T-helper 2 cell treated with Interferon-gamma antibody and Interleukin-4, amounts not matched to agents 5 μg/mL and 100 μg/mL, for 36 hours (primary cell): ENCODE results near the gene PRR23E.

Experiments used
- DNase-seq: peaks from one replicate; pipeline ENCODE4 v3.0.0; 2021; ENCODE audit warnings: low spot score
- H3K27ac Mint-ChIP-seq: one replicate; pipeline ENCODE4 v1.8.0; 2021; ENCODE audit warnings: mild to moderate bottlenecking, mixed read lengths
- H3K27me3 Mint-ChIP-seq: one replicate; pipeline ENCODE4 v1.8.0; 2021; ENCODE audit warnings: low read depth, mixed read lengths
- H3K36me3 Mint-ChIP-seq: one replicate; pipeline ENCODE4 v1.8.0; 2021; ENCODE audit warnings: low read depth, mixed read lengths
- H3K4me1 Mint-ChIP-seq: one replicate; pipeline ENCODE4 v1.8.0; 2021; ENCODE audit warnings: low read depth, mixed read lengths
- H3K4me3 Mint-ChIP-seq: one replicate; pipeline ENCODE4 v1.8.0; 2022; ENCODE audit warnings: mild to moderate bottlenecking, moderate library complexity, mixed read lengths
- H3K9me3 Mint-ChIP-seq: one replicate; pipeline ENCODE4 v1.8.0; 2021; ENCODE audit warnings: mixed read lengths

The PRR23E gene

DNA sequence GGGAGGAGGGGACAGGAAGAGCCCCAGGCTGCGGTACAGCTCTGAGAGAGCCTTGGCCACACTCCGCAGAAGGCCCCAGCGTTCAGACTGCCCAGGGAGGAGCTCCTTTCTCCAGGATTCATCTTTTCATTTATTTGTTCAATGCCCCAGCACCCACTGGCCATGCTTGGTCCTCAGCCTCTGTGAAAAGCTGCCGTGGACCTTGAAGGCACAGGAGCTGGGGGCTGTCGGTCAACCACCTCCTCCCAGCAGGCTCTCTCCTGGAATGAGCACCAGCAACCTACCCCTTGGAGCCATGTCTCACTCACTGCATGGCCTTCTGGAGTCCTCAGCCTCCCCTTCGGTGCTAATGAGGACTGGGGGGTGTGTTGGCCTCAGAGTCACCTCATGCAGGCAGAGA, 21.6 kb upstream of the PRR23E start:
- Mint-ChIP-seq H3K4me3 (no peak overlapping the region), H3K27ac (no peak overlapping the region), H3K27me3 (no peaks in the 10 kb centered on the region), H3K9me3 (no peaks in the 10 kb centered on the region), H3K4me1 (no peaks in the 10 kb centered on the region), H3K36me3 (no peaks in the 10 kb centered on the region)
- DNase-seq = no peak

DNA sequence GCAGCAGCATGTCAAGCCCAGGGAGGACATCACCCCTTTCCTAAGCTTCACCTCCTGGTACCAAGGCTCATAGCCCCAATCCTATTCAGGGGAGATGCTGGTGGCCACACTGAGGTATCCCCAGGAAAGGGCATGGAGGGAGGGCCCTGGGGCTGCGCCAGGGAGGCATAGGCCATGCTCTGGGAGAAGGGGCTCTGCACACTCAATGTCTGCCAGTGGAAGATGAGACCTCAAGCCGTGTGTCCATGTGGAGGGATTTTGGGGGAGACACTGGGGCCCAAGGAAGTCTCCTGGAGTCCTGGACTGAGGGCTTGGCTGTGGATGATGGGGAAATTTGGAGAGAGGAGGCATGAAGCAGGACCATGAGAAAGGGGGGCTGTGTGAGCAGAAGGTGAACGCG, 21.2 kb upstream of the PRR23E start:
- no peak for DNase-seq
- Mint-ChIP-seq H3K9me3 (no peaks in the 10 kb centered on the region), H3K27me3 (no peaks in the 10 kb centered on the region), H3K36me3 (no peaks in the 10 kb centered on the region), H3K4me1 (no peaks in the 10 kb centered on the region), H3K4me3 (no peak overlapping the region), H3K27ac (no peak overlapping the region)

DNA sequence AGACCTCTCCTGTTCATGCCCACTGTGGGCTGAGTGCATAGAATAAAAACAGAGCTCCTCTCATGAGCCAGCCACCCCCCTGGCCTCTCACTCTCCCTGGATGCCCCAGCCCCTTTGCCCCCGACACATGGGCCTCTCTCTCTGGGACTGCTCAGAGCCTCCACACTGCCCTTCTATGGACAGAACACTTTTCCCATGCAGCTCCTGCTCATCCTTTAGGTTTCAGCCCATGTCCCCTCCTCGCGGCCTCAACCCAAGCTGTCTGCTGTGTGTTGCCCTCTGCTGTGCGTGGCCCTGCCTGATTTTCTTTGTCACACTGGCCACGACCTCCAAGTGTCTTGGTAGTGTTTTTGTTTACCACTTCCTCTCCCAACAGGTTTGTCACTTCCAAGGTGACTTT, 20.7 kb upstream of the PRR23E start:
- Mint-ChIP-seq H3K36me3 (no peaks in the 10 kb centered on the region), H3K9me3 (no peaks in the 10 kb centered on the region), H3K4me1 (no peaks in the 10 kb centered on the region), H3K27me3 (no peaks in the 10 kb centered on the region), H3K27ac (no peak overlapping the region), H3K4me3 (no peak overlapping the region)
- DNase-seq = no peak

DNA sequence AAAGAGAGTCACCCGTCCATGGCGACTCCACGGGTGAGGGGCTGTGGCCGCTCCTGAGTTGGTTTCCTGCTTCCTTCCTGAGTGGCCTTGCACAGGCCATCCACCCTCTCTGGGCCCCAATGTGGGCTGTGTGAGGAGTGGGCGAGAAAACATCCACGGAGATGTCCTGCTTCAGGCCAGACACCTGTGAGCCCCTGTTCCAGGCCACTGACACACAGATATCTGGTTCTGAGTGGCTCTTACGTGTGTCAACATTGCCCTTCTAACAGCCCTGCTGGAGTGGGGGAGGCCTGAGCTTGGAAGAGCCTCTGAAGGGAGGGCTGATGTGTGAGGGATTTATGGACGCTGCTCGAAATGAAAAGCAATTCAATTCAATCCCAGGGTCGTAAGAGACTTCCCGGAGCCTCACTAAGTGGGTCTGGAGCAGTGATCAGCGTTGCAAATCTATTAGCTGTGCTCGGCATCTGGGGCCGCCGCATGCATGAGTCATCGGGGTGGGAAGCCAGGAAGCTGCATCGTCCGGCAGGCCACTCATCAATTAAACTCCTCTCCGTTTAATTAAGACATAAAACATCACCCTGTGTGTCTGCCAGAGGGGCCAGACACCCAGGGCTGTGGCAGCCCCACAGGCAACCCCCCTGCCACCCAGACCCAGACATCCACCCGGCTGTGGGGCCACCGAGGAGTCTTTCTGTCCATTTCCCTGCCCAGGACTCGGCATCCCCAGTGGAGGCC, 20.0 kb upstream of the PRR23E start:
- H3K4me1 Mint-ChIP-seq = no peaks in the 10 kb centered on the region
- H3K27me3 Mint-ChIP-seq = no peaks in the 10 kb centered on the region
- no peaks in the 10 kb centered on the region for H3K36me3 Mint-ChIP-seq
- no peak overlapping the region for H3K4me3 Mint-ChIP-seq
- DNase-seq = no peak
- no peak overlapping the region for H3K27ac Mint-ChIP-seq
- no peaks in the 10 kb centered on the region for H3K9me3 Mint-ChIP-seq

DNA sequence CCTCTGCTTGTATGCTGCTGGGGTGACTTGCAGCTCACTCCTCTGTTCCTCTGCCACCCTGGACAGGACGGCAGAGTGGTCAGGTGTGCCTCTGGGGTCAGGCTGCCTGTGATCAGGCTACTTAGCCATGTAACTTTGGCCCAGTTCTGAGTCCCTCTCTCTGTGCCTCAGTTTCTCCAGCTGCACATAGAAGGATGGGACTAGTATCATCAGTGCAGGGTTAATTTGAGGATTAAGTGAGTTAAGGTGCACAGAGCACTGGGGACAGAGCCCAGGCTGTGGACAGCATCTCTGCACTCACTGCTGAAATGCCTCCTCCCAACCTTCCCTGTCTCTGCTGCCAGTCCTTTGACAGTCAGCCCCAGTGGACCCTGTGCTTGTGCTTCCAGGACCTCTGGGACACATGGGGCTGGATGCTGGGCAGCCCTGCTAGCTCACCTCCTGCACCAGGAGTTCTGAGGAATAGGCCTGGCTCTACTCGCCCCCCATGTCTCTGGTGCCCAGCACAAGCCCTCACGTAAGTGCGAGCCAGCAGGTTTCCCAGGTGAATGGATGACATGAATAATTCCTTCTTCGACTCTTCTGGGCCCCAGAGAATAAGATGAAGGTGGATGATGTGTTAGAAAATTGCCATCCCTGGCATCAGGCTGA, 19.3 kb upstream of the PRR23E start:
- Mint-ChIP-seq H3K4me3 (no peak overlapping the region), H3K27me3 (no peaks in the 10 kb centered on the region), H3K27ac (no peak overlapping the region), H3K36me3 (no peaks in the 10 kb centered on the region), H3K4me1 (no peaks in the 10 kb centered on the region), H3K9me3 (no peaks in the 10 kb centered on the region)
- no peak for DNase-seq

DNA sequence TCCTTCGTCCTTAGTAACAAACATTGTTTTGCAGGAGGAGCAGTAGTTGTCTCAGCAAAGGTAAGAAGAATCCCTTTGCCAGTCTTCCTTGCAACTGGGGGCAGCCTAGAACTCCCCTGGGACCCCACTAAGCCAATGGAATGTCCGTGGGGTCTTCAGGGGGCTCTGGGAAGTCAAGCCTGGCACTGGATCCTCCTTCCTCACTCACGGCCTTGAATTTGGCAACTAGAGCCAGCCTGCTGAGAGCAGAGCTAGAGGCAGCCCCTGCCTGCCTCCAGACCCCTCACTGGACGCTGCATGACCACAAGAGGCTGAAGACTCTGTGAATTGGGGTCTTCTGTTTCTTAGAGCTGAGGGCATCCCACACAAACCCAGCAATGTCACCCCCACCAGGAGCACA, 18.6 kb upstream of the PRR23E start:
- H3K9me3 Mint-ChIP-seq = no peaks in the 10 kb centered on the region
- no peak overlapping the region for H3K27ac Mint-ChIP-seq
- no peaks in the 10 kb centered on the region for H3K36me3 Mint-ChIP-seq
- DNase-seq = no peak
- H3K4me3 Mint-ChIP-seq = no peak overlapping the region
- no peaks in the 10 kb centered on the region for H3K4me1 Mint-ChIP-seq
- no peaks in the 10 kb centered on the region for H3K27me3 Mint-ChIP-seq

DNA sequence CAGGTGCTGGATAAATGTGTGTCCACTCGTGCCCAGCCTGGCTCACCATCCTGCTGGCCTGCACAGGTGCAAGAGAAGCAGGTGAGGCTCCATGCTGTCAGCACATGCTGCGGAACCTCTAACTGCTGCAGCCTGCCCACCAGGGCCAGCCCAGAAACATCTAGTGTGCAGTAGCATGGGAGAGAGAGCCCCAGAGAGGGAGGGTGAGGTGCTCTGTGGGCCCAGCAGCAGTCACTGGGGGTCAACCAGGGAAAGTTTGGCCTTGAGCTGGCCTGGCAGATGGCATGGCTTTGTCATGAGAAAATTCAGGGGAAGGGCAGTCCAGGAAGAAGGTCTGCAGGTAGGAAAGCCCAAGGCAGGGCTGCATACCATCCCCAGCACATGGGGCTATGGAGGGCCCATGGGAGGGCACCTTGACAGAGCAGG, 18.2 kb upstream of the PRR23E start:
- Mint-ChIP-seq H3K27me3 (no peaks in the 10 kb centered on the region), H3K9me3 (no peaks in the 10 kb centered on the region), H3K27ac (no peak overlapping the region), H3K36me3 (no peaks in the 10 kb centered on the region), H3K4me3 (no peak overlapping the region), H3K4me1 (no peaks in the 10 kb centered on the region)
- no peak for DNase-seq

DNA sequence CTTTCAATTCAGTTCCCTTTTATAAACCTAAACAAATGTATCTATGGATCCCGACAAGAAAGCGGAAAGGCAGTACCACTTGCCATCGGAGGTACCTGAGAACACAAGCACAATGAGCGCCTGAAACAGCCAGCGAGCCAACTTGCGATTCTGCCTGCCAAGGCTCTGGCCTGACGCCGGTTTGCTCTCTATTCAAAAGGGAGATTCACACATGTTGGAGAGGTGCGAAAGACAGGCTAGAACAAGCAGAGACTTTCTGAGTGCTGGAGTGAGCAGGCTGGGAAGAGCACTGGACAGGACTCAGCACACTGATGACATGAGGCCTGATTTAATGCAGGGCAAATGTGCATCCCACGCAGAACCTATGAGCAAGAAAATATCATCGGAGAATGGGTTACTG, 17.7 kb upstream of the PRR23E start:
- Mint-ChIP-seq H3K27ac (no peak overlapping the region), H3K36me3 (no peaks in the 10 kb centered on the region), H3K27me3 (no peaks in the 10 kb centered on the region), H3K4me3 (no peak overlapping the region), H3K9me3 (no peaks in the 10 kb centered on the region), H3K4me1 (no peaks in the 10 kb centered on the region)
- DNase-seq = no peak

DNA sequence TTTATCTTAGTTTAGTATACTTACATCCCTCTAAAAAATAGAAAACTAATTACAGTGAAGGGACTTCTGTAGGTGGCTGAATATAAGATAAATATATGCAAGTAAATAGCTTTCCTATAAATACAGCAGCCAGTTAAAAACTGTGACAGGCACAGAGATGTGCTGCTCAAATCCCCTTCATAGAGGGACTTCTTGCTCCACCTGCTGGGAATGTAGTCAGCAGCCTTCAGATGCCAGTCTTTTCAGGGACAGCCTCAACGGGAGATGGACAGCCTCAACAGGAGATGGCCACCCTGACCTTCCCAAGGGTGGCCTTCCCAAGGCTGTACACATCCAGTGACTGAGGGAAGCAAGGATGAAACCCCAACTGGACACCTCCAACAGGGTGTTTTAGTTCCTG, 15.7 kb upstream of the PRR23E start:
- H3K4me1 Mint-ChIP-seq = no peaks in the 10 kb centered on the region
- H3K4me3 Mint-ChIP-seq = no peak overlapping the region
- H3K36me3 Mint-ChIP-seq = no peaks in the 10 kb centered on the region
- no peak for DNase-seq
- no peaks in the 10 kb centered on the region for H3K9me3 Mint-ChIP-seq
- no peak overlapping the region for H3K27ac Mint-ChIP-seq
- H3K27me3 Mint-ChIP-seq = no peaks in the 10 kb centered on the region

DNA sequence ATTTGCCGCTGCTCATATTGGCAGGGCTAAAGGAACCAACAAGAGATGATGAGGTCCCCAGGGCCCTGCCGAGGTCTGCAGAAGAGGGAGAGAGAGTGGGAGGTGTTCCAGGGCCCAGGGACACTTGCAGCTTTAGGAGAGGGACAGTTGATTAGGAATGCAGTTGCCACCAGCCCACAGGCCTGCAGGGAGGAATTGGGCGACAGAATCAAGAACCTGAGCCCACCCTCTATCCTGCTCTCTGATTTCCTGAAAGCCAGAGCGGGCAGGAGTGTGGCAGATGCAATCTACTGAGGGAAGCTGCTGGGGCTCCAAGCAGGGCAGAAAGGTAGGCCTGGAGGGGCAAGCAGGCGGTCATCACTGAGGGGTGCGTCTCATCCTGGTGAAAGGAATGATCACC, 12.1 kb upstream of the PRR23E start:
- Mint-ChIP-seq H3K4me1 (no peaks in the 10 kb centered on the region), H3K27me3 (no peaks in the 10 kb centered on the region), H3K4me3 (no peak overlapping the region), H3K36me3 (no peaks in the 10 kb centered on the region), H3K27ac (no peak overlapping the region), H3K9me3 (no peaks in the 10 kb centered on the region)
- DNase-seq = no peak

DNA sequence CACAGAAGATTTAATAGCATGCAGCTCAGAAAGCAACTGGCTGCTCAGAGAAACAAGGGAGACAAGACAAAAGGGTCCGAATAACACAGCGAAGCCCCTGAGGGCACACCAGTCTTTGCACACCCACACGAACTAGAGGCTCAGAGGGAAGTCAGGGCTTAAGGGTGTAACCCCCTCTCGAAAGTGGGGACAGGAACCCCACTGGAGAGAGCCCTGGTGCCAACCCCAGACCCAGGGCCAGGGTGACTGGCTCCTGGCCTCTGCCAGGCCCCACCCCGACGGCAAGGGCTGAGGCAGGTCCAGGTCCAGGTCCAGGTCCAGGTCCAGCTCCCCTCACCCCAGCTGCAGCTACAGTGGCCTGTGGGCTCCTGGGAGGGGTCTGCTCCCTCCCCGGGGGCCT, 10.5 kb upstream of the PRR23E start:
- no peak overlapping the region for H3K4me3 Mint-ChIP-seq
- no peak overlapping the region for H3K27ac Mint-ChIP-seq
- H3K9me3 Mint-ChIP-seq = no peaks in the 10 kb centered on the region
- H3K4me1 Mint-ChIP-seq = no peaks in the 10 kb centered on the region
- no peak for DNase-seq
- no peaks in the 10 kb centered on the region for H3K27me3 Mint-ChIP-seq
- no peaks in the 10 kb centered on the region for H3K36me3 Mint-ChIP-seq

DNA sequence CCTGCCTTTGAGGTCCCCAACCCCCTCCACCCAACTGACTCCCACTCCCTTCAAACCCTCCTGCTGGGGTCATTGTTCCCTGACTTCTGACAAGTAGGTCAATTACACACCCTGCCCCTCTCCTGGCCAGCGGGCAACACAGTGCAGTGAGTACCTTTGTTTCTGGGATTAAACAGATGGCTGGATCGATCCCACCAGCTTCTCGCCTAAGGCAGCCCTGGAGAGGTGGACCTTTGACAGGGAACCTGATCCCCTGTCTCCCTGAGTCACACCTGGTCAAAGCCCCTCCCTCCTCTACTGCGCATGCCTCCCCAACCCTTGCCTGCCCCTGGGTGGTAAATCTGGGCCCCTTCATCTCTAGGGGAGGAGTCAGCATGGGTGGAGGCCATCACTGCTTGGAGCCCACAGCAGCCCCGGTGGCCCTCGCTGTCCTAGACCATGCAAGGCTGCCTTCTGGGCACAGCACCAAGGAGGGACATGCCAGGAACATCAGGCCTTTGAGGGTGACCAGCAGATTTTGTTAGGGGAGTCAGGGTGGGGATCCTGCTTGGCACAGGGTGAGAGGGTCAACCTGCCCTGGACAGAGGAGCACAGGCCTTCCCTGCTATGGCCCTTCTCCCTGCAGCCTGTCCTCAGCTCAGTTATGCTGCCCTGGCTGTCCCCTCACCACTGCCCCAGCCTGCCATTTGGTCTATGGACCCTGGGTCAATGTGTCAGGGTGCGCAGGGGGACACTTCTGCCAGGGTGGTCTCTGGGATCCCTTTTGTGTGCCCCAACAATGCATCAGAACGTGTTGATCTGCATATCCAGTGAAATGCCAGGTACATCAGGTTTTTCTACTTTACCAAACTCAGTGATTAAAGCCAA, 9.8 kb upstream of the PRR23E start:
- Mint-ChIP-seq H3K4me3 (no peak overlapping the region), H3K27ac (no peak overlapping the region), H3K4me1 (no peaks in the 10 kb centered on the region), H3K27me3 (peaks cover 3% of the 10 kb centered on the region), H3K9me3 (no peaks in the 10 kb centered on the region), H3K36me3 (no peaks in the 10 kb centered on the region)
- no peak for DNase-seq

DNA sequence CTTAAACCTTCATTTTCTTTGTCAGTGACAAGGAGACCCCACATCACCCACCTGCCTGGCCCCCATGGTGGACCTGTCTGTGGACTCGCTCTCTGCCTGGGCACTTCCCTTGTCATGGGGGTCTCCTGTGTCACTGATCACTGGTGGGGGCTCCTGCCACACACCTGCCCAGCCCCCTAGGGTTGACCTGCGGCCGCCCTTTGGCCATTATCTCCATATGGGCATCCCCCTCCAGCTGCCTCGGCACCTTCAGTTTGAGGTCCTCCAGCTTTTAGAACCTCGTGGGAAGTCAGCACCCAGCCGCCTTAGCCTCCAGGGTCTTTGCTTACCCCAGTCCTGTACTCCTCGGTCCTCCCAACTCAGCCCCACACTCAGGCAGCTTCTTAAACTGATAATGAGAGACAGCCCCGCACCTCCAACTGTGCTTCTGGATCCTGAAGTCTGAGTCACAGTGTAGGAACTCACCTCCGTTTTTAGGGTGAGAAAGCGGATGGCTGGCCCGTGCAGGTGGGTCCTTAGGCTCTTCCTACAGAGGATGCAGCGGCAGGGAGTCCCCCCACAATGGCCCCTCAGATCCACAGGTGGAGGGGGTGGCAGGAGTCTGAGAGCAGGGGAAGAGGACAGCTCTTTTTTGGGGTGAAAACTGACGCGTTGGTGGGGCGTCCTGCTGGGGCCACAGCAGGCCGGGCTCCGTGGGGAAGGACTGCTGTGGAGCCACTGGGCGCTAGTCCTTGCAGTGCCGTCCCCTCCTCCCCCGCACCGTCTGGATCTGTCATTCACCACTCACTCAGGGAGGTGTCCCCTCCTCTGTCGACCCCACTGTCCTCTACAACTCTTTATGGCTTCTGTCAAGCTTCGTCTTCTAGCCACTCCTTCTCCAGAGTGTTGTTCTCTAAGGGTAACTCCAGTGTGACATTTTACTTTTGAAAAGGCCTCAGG, 8.7 kb upstream of the PRR23E start:
- H3K4me3 Mint-ChIP-seq = no peak overlapping the region
- DNase-seq = no peak
- H3K9me3 Mint-ChIP-seq = no peaks in the 10 kb centered on the region
- H3K36me3 Mint-ChIP-seq = no peaks in the 10 kb centered on the region
- peaks cover 6% of the 10 kb centered on the region for H3K27me3 Mint-ChIP-seq
- H3K27ac Mint-ChIP-seq = no peak overlapping the region
- H3K4me1 Mint-ChIP-seq = no peaks in the 10 kb centered on the region
